Left lung (tissue), 10 donors: Measurements from ENCODE around the gene ALDH7A1. TPM values are rescaled to one million over a fixed set of nuclear protein-coding genes. Genes with fewer than 3 reads are reported as not detected.
"Not testable (repeated sequence)": the region's sequence is repeated elsewhere in the genome, so short reads cannot be mapped to it uniquely, and the experiment has no call there.

Experiments used
- ATAC-seq: fragments of 200-7000 bp; cut with Tn5 transposase; one replicate; pipeline ENCODE4 v1.9.1; 2020; ENCODE audit warnings: moderate library complexity
- DNase-seq, 4 donors: peaks; one replicate each; pipeline ENCODE4 v3.0.0-alpha.2; 2013 to 2020
- H3K27ac ChIP-seq, 2 donors: fragments of 200-600 bp; sonication (generic) in 1 of 2; one replicate each; pipeline versions ENCODE4 v1.5.0 to v1.8.0; 2020 to 2021
- H3K27me3 ChIP-seq, 2 donors: fragments of 200-600 bp; sonication (generic) in 1 of 2; one replicate each; pipeline versions ENCODE4 v1.5.0 to v1.8.0; 2020 to 2021
- H3K36me3 ChIP-seq, 2 donors: fragments of 200-600 bp; sonication (generic) in 1 of 2; one replicate each; pipeline versions ENCODE4 v1.5.0 to v1.8.0; 2020 to 2021
- H3K4me1 ChIP-seq, 2 donors: fragments of 200-600 bp; one replicate each; pipeline ENCODE4 v1.8.0; 2021
- H3K4me3 ChIP-seq, 2 donors: fragments of 200-600 bp; sonication (generic) in 1 of 2; one replicate each; pipeline versions ENCODE4 v1.5.0 to v1.8.0; 2020 to 2021; ENCODE audit warnings: mild to moderate bottlenecking in 1 of 2
- H3K9me3 ChIP-seq, 2 donors: fragments of 200-600 bp; sonication (generic) in 1 of 2; one replicate each; pipeline versions ENCODE4 v1.5.0 to v1.8.0; 2020 to 2021
- intact Hi-C, 2 donors: fragments of 100-400 bp; cut with DNase I; formaldehyde crosslinking; loops; one replicate each; pipeline versions ENCODE4 v1.11.2 to v1.14.2; 2022
- polyA plus RNA-seq, 6 donors: library from polyadenylated mRNA; unstranded; fragments of 120-200 nt; gene quantifications; one replicate each; pipeline ENCODE4 v1.2.1, GENCODE V29; 2013; ENCODE audit not compliant: insufficient read length in 6 of 6
- total RNA-seq, 2 donors: library from RNA; stranded (reverse); fragmentation: NEBNext Ultra II Directional; extraction: Animal tissue kit (Norgen Biotek cat#: 25700); gene quantifications; one replicate each; pipeline ENCODE4 v1.2.1, GENCODE V29; 2021
- TF ChIP-seq, protein P1 (sequence below), 2 donors: fragments of 200-600 bp; sonication (generic) in 1 of 2; IDR thresholded peaks; one replicate each; pipeline versions ENCODE4 v1.5.0 to v1.8.0; 2021; ENCODE audit warnings: antibody characterized with exemption in 2 of 2
- donor health status: DM: no; HTN: yes; CAD: no.
- donor health status: DM: no; HTN: no; CAD: no.

ALDH7A1 gene
- total and polyA plus RNA-seq, 8 donors = 34.2 to 137 (median 122) TPM

DNA sequence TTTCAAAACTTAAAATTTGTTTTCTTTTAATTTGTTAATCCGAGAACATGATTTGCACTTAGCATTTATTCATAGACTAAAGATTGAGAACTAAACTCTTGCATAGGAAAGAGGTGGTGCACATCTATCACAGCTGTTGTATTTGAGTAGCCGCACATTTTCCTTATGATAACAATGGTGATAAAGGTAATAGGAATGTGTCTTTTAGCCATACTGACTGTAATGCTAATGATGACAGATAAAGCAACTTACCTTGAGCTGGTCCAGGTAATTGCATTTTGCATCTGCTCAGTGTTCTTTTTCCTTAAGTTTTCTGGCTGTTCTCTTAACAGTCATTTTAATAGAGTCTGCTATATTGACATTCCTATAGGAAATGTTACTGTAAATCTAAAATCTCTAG is 24.8 kb upstream of the ALDH7A1 start:
- intact Hi-C loops = no loop called here
- peaks cover 0 to 62% of the 10 kb centered on the region in 2 donors for H3K36me3 ChIP-seq
- no peak overlapping the region for H3K4me3 ChIP-seq
- DNase-seq (no peak), ATAC-seq (no peak)
- no peak overlapping the region for H3K27ac ChIP-seq
- H3K27me3 ChIP-seq = no peaks in the 10 kb centered on the region
- peaks cover 0 to 7% of the 10 kb centered on the region in 2 donors for H3K4me1 ChIP-seq
- TF ChIP-seq, protein P1, sequence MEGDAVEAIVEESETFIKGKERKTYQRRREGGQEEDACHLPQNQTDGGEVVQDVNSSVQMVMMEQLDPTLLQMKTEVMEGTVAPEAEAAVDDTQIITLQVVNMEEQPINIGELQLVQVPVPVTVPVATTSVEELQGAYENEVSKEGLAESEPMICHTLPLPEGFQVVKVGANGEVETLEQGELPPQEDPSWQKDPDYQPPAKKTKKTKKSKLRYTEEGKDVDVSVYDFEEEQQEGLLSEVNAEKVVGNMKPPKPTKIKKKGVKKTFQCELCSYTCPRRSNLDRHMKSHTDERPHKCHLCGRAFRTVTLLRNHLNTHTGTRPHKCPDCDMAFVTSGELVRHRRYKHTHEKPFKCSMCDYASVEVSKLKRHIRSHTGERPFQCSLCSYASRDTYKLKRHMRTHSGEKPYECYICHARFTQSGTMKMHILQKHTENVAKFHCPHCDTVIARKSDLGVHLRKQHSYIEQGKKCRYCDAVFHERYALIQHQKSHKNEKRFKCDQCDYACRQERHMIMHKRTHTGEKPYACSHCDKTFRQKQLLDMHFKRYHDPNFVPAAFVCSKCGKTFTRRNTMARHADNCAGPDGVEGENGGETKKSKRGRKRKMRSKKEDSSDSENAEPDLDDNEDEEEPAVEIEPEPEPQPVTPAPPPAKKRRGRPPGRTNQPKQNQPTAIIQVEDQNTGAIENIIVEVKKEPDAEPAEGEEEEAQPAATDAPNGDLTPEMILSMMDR (IDR thresholded peaks at IDR 0.05) = no peak
- no peaks in the 10 kb centered on the region for H3K9me3 ChIP-seq

DNA sequence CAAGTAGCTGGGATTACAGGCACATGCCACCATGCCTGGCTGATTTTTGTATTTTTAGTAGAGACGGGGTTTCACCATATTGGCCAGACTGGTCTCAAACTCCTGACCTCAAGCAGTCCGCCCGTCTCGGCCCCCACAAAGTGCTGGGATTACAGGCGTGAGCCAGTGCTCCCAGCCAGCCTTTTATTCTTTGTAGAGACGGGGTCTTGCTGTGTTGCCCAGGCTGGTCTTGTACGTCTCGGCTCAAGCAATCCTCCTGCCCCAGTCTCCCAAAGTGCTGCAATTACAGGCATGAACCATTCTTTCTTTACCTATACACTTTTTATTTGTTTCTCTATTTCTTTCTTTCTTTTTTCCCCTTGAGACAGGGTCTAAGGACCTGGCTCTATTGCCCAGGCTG is 22.6 kb upstream of the ALDH7A1 start:
- ATAC-seq, H3K27me3 ChIP-seq, H3K4me1 ChIP-seq, intact Hi-C loops, H3K27ac ChIP-seq, H3K4me3 ChIP-seq, DNase-seq, H3K9me3 ChIP-seq: not testable (repeated sequence)
- peaks cover 0 to 69% of the 10 kb centered on the region in 2 donors for H3K36me3 ChIP-seq

DNA sequence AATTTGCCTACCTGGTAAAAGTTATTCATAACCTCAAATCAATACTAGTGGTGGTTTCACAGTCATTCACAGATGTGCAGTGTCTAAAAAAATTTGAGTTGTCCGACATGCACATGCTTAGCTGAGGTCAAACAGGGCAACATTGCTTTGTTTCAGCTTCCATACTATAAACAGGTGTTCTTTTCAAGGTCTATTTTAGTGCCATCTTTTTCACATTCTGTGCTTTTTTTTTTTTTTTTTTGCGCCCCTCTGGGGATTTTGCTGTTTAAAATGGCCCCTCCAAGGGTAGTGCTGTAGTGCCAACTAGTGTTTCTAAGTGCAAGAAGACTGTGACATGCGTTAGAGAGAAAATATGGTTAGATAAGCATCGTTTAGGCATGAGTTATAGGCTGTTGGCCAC is 20.3 kb upstream of the ALDH7A1 start:
- DNase-seq (no peak), ATAC-seq (no peak)
- Histone ChIP-seq H3K9me3 (no peaks in the 10 kb centered on the region), H3K36me3 (peaks cover 0 to 77% of the 10 kb centered on the region in 2 donors), H3K4me3 (no peak overlapping the region), H3K4me1 (no peaks in the 10 kb centered on the region), H3K27me3 (no peaks in the 10 kb centered on the region), H3K27ac (no peak overlapping the region)
- intact Hi-C loops = no loop called here
- TF ChIP-seq, protein P1 (IDR thresholded peaks at IDR 0.05) = no peak

DNA sequence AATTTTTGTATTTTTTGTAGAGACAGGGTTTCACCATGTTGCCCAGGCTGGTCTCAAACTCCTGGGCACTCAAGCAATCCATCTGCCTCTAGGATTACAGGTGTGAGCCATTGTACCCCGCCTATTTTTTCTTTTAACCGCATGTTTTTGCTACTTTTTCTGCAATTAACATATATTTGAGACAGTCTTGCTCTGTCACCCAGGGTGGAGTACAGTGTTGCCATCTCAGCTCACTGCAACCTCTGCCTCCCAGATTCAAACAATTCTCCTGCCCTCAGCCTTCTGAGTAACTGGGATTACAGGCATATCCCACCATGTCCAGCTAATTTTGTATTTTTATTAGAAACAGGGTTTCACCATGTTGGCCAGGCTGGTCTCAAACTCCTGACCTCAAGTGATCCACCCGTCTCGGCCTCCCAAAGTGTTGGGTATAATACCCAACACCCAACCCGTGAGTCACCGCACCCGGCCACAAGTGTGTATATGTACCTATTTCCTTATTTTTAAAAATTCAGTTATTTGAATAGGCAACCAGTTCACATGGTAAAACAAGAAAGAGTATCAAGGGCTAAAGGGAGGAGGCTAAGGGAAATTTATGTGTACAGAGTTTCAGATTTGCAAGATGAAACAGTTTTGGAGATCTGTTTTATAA is 19.0 kb upstream of the ALDH7A1 start:
- Histone ChIP-seq H3K36me3 (peaks cover 0 to 77% of the 10 kb centered on the region in 2 donors), H3K27ac (no peak overlapping the region), H3K27me3 (no peaks in the 10 kb centered on the region), H3K4me3 (no peak overlapping the region), H3K9me3 (no peaks in the 10 kb centered on the region), H3K4me1 (peaks cover 0 to 3% of the 10 kb centered on the region in 2 donors)
- intact Hi-C loops = no loop called here
- ATAC-seq (no peak), DNase-seq (no peak)
- TF ChIP-seq, protein P1 (IDR thresholded peaks at IDR 0.05) = no peak

DNA sequence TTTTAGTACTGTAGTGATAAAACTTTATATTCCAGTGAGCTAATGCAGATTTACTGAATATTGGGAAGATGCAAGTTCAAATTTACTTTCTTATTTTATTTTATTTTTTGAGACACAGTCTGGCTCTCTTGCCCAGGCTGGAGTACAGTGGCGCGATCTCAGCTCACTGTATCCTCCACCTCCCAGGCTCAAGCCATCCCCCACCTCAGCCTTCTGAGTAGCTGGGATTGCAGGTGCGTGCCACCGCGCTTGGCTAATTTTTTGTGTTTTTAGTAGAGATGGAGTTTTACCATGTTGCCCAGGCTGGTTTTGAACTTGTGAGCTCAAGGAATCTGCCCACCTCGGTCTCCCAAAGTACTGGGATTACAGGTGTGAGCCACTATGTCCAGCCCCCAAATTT is 15.6 kb upstream of the ALDH7A1 start:
- H3K27me3 ChIP-seq = no peaks in the 10 kb centered on the region
- no peak overlapping the region for H3K27ac ChIP-seq
- H3K9me3 ChIP-seq = no peaks in the 10 kb centered on the region
- DNase-seq = no peak
- intact Hi-C loops = no loop called here
- TF ChIP-seq, protein P1 (IDR thresholded peaks at IDR 0.05) = no peak
- ATAC-seq = no peak
- H3K4me1 ChIP-seq = peaks cover 1 to 13% of the 10 kb centered on the region in 2 donors
- peaks cover 0 to 87% of the 10 kb centered on the region in 2 donors for H3K36me3 ChIP-seq
- H3K4me3 ChIP-seq = no peak overlapping the region

DNA sequence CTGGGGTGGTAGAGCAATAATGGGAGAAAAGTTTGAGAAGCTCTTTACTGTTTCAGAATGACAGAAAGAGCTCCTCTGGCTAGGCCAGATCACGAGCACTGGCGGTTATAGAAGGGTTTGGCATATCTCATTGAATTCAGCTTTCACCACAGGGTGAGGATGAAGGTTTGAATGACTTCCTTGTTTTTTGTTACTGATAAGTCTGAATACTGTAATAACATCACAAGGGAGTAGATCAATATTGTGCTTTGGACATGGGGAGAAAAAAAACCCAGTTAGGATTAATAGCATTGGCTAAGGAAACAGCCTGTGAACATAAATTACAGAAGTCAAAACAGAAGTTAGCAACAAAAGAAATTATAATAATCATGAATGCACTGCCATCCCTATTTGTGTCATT is 15.1 kb upstream of the ALDH7A1 start:
- no peak overlapping the region for H3K27ac ChIP-seq
- no peak for ATAC-seq
- peaks cover 0 to 92% of the 10 kb centered on the region in 2 donors for H3K36me3 ChIP-seq
- intact Hi-C loops = no loop called here
- TF ChIP-seq, protein P1 (IDR thresholded peaks at IDR 0.05) = no peak
- H3K27me3 ChIP-seq = no peaks in the 10 kb centered on the region
- no peak overlapping the region for H3K4me3 ChIP-seq
- no peak for DNase-seq
- peaks cover 6 to 18% of the 10 kb centered on the region in 2 donors for H3K4me1 ChIP-seq
- H3K9me3 ChIP-seq = no peaks in the 10 kb centered on the region
